ENCODE measurements around the gene SH3BP2.

The SH3BP2 gene

GRCh38 chr4:2822461-2823300 is 29.8 kb downstream of the SH3BP2 start:
- no peak overlapping the region for H3K4me3 ChIP-seq (ENCODE audit: low read length)
- TF ChIP-seq ZNF274 (IDR thresholded peaks at IDR 0.05; ENCODE audit: low read depth, low read length), result no peak

GRCh38 chr4:2823301-2823670 is 30.4 kb downstream of the SH3BP2 start:
- TF ChIP-seq ZNF274 (IDR thresholded peaks at IDR 0.05; ENCODE audit: low read depth, low read length), result no peak
- no peak overlapping the region for H3K4me3 ChIP-seq (ENCODE audit: low read length)

- H3K4me3 ChIP-seq (ENCODE audit: low read length), result no peak overlapping the region
- no peak for TF ChIP-seq ZNF274 (IDR thresholded peaks at IDR 0.05; ENCODE audit: low read depth, low read length)
Observed at GRCh38 chr4:2823671-2824328, 30.9 kb downstream of the SH3BP2 start.

GRCh38 chr4:2824329-2824835 is 31.5 kb downstream of the SH3BP2 start:
- H3K4me3 ChIP-seq (ENCODE audit: low read length), result no peak overlapping the region
- no peak for TF ChIP-seq ZNF274 (IDR thresholded peaks at IDR 0.05; ENCODE audit: low read depth, low read length)

- no peak for TF ChIP-seq ZNF274 (IDR thresholded peaks at IDR 0.05; ENCODE audit: low read depth, low read length)
- no peak overlapping the region for H3K4me3 ChIP-seq (ENCODE audit: low read length)
Observed at GRCh38 chr4:2824836-2825381, 32.0 kb downstream of the SH3BP2 start.

GRCh38 chr4:2825740-2826139 is 32.9 kb downstream of the SH3BP2 start:
- TF ChIP-seq ZNF274 (IDR thresholded peaks at IDR 0.05; ENCODE audit: low read depth, low read length), result no peak
- H3K4me3 ChIP-seq (ENCODE audit: low read length), result no peak overlapping the region

- no peak overlapping the region for H3K4me3 ChIP-seq (ENCODE audit: low read length)
- no peak for TF ChIP-seq ZNF274 (IDR thresholded peaks at IDR 0.05; ENCODE audit: low read depth, low read length)
Observed at GRCh38 chr4:2827071-2827873, 34.4 kb downstream of the SH3BP2 start.

- no peak for TF ChIP-seq ZNF274 (IDR thresholded peaks at IDR 0.05; ENCODE audit: low read depth, low read length)
- H3K4me3 ChIP-seq (ENCODE audit: low read length), result no peak overlapping the region
Observed at GRCh38 chr4:2827874-2828751, 35.2 kb downstream of the SH3BP2 start.

- no peak overlapping the region for H3K4me3 ChIP-seq (ENCODE audit: low read length)
- no peak for TF ChIP-seq ZNF274 (IDR thresholded peaks at IDR 0.05; ENCODE audit: low read depth, low read length)
Observed at GRCh38 chr4:2828758-2829181, 35.9 kb downstream of the SH3BP2 start.

GRCh38 chr4:2829321-2829932 is 36.5 kb downstream of the SH3BP2 start:
- H3K4me3 ChIP-seq (ENCODE audit: low read length), result no peak overlapping the region
- no peak for TF ChIP-seq ZNF274 (IDR thresholded peaks at IDR 0.05; ENCODE audit: low read depth, low read length)

GRCh38 chr4:2829933-2830451 is 37.1 kb downstream of the SH3BP2 start:
- TF ChIP-seq ZNF274 (IDR thresholded peaks at IDR 0.05; ENCODE audit: low read depth, low read length), result no peak
- H3K4me3 ChIP-seq (ENCODE audit: low read length), result no peak overlapping the region
